GM21390 (cell line): ENCODE measurements around the gene RGS7.
"Not testable (repeated sequence)": the region's sequence is repeated elsewhere in the genome, so short reads cannot be mapped to it uniquely, and the experiment has no call there.

Experiments used
- ATAC-seq: cut with Tn5 transposase; IDR thresholded peaks from one replicate; pipeline ENCODE4 v1.9.1; 2021; ENCODE audit not compliant: unreplicated experiment

The RGS7 gene

GRCh38 chr1:240802271-240802670, 554.7 kb downstream of the RGS7 start:
- no peak for ATAC-seq

- no peak for ATAC-seq
These were observed 555.6 kb downstream of the RGS7 start for GRCh38 chr1:240801442-240801841.

GRCh38 chr1:240800291-240800690, 556.7 kb downstream of the RGS7 start:
- no peak for ATAC-seq

- no peak for ATAC-seq
These were observed 560.0 kb downstream of the RGS7 start for GRCh38 chr1:240797050-240797449.

GRCh38 chr1:240794046-240794843, 562.8 kb downstream of the RGS7 start:
- ATAC-seq, result peak; percentile 78

- no peak for ATAC-seq
These were observed 564.0 kb downstream of the RGS7 start for GRCh38 chr1:240792915-240793529.

- ATAC-seq, result no peak
These were observed 566.1 kb downstream of the RGS7 start for GRCh38 chr1:240790856-240791255.

- ATAC-seq, result no peak
These were observed 570.1 kb downstream of the RGS7 start for GRCh38 chr1:240786880-240787279.

GRCh38 chr1:240784776-240785175, 572.2 kb downstream of the RGS7 start:
- no peak for ATAC-seq

GRCh38 chr1:240783728-240784137, 573.3 kb downstream of the RGS7 start:
- ATAC-seq, result not testable (repeated sequence)

GRCh38 chr1:240776237-240776636, 580.8 kb downstream of the RGS7 start:
- ATAC-seq, result no peak

GRCh38 chr1:240772131-240772530, 584.9 kb downstream of the RGS7 start:
- no peak for ATAC-seq

GRCh38 chr1:240771450-240771849, 585.6 kb downstream of the RGS7 start:
- no peak for ATAC-seq

GRCh38 chr1:240768979-240769378, 588.0 kb downstream of the RGS7 start:
- ATAC-seq, result no peak

- no peak for ATAC-seq
These were observed 590.2 kb downstream of the RGS7 start for GRCh38 chr1:240766831-240767230.

GRCh38 chr1:240765732-240766363, 591.2 kb downstream of the RGS7 start:
- ATAC-seq, result no peak

- no peak for ATAC-seq
These were observed 593.2 kb downstream of the RGS7 start for GRCh38 chr1:240763771-240764170.

- ATAC-seq, result not testable (repeated sequence)
These were observed 593.9 kb downstream of the RGS7 start for GRCh38 chr1:240763095-240763494.

- not testable (repeated sequence) for ATAC-seq
These were observed 594.5 kb downstream of the RGS7 start for GRCh38 chr1:240762471-240762987.

- not testable (repeated sequence) for ATAC-seq
These were observed 598.2 kb downstream of the RGS7 start for GRCh38 chr1:240758777-240759176.

- ATAC-seq, result no peak
These were observed 598.7 kb downstream of the RGS7 start for GRCh38 chr1:240758296-240758695.

GRCh38 chr1:240747907-240748306, 609.1 kb downstream of the RGS7 start:
- no peak for ATAC-seq
